Stimulated activated CD8-positive, alpha-beta memory T cell treated with anti-CD3 and anti-CD28 coated beads, Interleukin-15, amount 100 ng/mL, for 48 hours (primary cell): ENCODE results near the gene POU3F3.
A peak's percentile ranks its signal among the peaks of the same experiment; 100 is the strongest.

Experiments used
- DNase-seq, 2 donors: peaks; one replicate each; pipeline ENCODE4 v3.0.0-alpha.2; 2020; ENCODE audit warnings: low read depth in 2 of 2

POU3F3 gene

GRCh38 chr2:104853534-104854497 lies at the start of gene POU3F3:
Gene POU3F3, plus strand, starts transcription at chr2:104854115. Its CDS starts 1,396 bp downstream, at chr2:104855511.
- peak; percentile 36 to 40 for DNase-seq

GRCh38 chr2:104804148-104804890 lies 49.6 kb upstream of the POU3F3 start:
- DNase-seq = no peak

- DNase-seq = no peak
These were observed 41.6 kb upstream of the POU3F3 start for GRCh38 chr2:104812286-104812685.

- DNase-seq = no peak
These were observed 37.8 kb upstream of the POU3F3 start for GRCh38 chr2:104816143-104816542.

- no peak for DNase-seq
These were observed 35.7 kb upstream of the POU3F3 start for GRCh38 chr2:104818264-104818663.

- no peak for DNase-seq
These were observed 33.8 kb upstream of the POU3F3 start for GRCh38 chr2:104820126-104820525.

- no peak for DNase-seq
These were observed 28.6 kb upstream of the POU3F3 start for GRCh38 chr2:104825124-104825865.

- no peak for DNase-seq
These were observed 27.9 kb upstream of the POU3F3 start for GRCh38 chr2:104826016-104826415.

GRCh38 chr2:104831742-104832141 lies 22.2 kb upstream of the POU3F3 start:
- DNase-seq = no peak

- DNase-seq = no peak
These were observed 19.3 kb upstream of the POU3F3 start for GRCh38 chr2:104834431-104835153.

GRCh38 chr2:104836265-104836664 lies 17.6 kb upstream of the POU3F3 start:
- DNase-seq = no peak

GRCh38 chr2:104836841-104837240 lies 17.1 kb upstream of the POU3F3 start:
- DNase-seq = no peak

- DNase-seq = no peak
These were observed 13.8 kb upstream of the POU3F3 start for GRCh38 chr2:104840156-104840555.

GRCh38 chr2:104840893-104841585 lies 12.9 kb upstream of the POU3F3 start:
- no peak for DNase-seq

- no peak for DNase-seq
These were observed 12.2 kb upstream of the POU3F3 start for GRCh38 chr2:104841744-104842143.

- no peak for DNase-seq
These were observed 8.9 kb upstream of the POU3F3 start for GRCh38 chr2:104844807-104845551.

GRCh38 chr2:104845552-104845931 lies 8.4 kb upstream of the POU3F3 start:
- DNase-seq = no peak

GRCh38 chr2:104845946-104846785 lies 7.7 kb upstream of the POU3F3 start:
- no peak for DNase-seq
